Dedifferentiated amniotic fluid mesenchymal stem cell (primary cell): ENCODE measurements around the gene KIAA0513.

Experiments
- DNase-seq: peaks from one replicate; pipeline ENCODE4 v3.0.0-alpha.2; 2016; ENCODE audit errors: extremely low spot score

The KIAA0513 gene

GRCh38 chr16:85134076-85134788, 106.6 kb downstream of the KIAA0513 start:
- no peak for DNase-seq

GRCh38 chr16:85134789-85135142, 107.2 kb downstream of the KIAA0513 start:
- no peak for DNase-seq

GRCh38 chr16:85136213-85136701, 108.7 kb downstream of the KIAA0513 start:
- DNase-seq = no peak

GRCh38 chr16:85136702-85137322, 109.2 kb downstream of the KIAA0513 start:
- DNase-seq = no peak

- DNase-seq = peak; percentile 88
Observed at GRCh38 chr16:85137323-85138072, 109.9 kb downstream of the KIAA0513 start.

- no peak for DNase-seq
Observed at GRCh38 chr16:85138073-85138824, 110.7 kb downstream of the KIAA0513 start.

- DNase-seq = no peak
Observed at GRCh38 chr16:85138825-85139627, 111.4 kb downstream of the KIAA0513 start.

GRCh38 chr16:85139881-85140339, 112.3 kb downstream of the KIAA0513 start:
- no peak for DNase-seq

GRCh38 chr16:85140455-85141012, 112.9 kb downstream of the KIAA0513 start:
- no peak for DNase-seq

GRCh38 chr16:85141491-85142128, 114.0 kb downstream of the KIAA0513 start:
- no peak for DNase-seq

GRCh38 chr16:85142129-85142513, 114.5 kb downstream of the KIAA0513 start:
- no peak for DNase-seq

GRCh38 chr16:85142771-85143211, 115.2 kb downstream of the KIAA0513 start:
- no peak for DNase-seq
